Hepatocyte (in vitro differentiated cells): ENCODE data around the gene NTN4. TPM values are rescaled to one million over a fixed set of nuclear protein-coding genes. Genes with fewer than 3 reads are reported as not detected.
"Not testable (repeated sequence)": the region's sequence is repeated elsewhere in the genome, so short reads cannot be mapped to it uniquely, and the experiment has no call there.

Experiments
- DNase-seq: peaks from one replicate; pipeline ENCODE4 v3.0.0-alpha.2; 2016; ENCODE audit warnings: low spot score
- H2AFZ ChIP-seq: fragments of 200-600 bp; sonication (generic); 2 replicates; pipeline ENCODE4 v1.6.0; 2016; ENCODE audit warnings: antibody characterized with exemption, mild to moderate bottlenecking
- H3K27ac ChIP-seq: fragments of 200-600 bp; sonication (generic); 2 replicates; pipeline ENCODE4 v1.5.1; 2016; ENCODE audit warnings: mild to moderate bottlenecking
- H3K27me3 ChIP-seq: fragments of 200-600 bp; sonication (generic); 2 replicates; pipeline ENCODE4 v1.6.1; 2016
- H3K36me3 ChIP-seq: fragments of 200-600 bp; sonication (generic); replicated peaks from 2 replicates; pipeline ENCODE4 v1.5.1; 2016; ENCODE audit warnings: low read depth; ENCODE audit not compliant: insufficient read depth
- H3K4me1 ChIP-seq: fragments of 200-600 bp; sonication (generic); 2 replicates; pipeline ENCODE4 v1.5.1; 2016; ENCODE audit warnings: mild to moderate bottlenecking, moderate library complexity; ENCODE audit not compliant: insufficient read depth
- H3K4me2 ChIP-seq: fragments of 200-600 bp; sonication (generic); 2 replicates; pipeline ENCODE4 v1.6.0; 2016
- H3K4me3 ChIP-seq: fragments of 200-600 bp; sonication (generic); 2 replicates; pipeline ENCODE4 v1.5.1; 2016; ENCODE audit warnings: mild to moderate bottlenecking
- H3K79me2 ChIP-seq: fragments of 200-600 bp; sonication (generic); 2 replicates; pipeline ENCODE4 v1.6.0; 2017; ENCODE audit warnings: mild to moderate bottlenecking
- H3K9me2 ChIP-seq: fragments of 200-600 bp; sonication (generic); replicated peaks from 2 replicates; pipeline ENCODE4 v1.6.0; 2017; ENCODE audit warnings: mild to moderate bottlenecking; ENCODE audit not compliant: insufficient read depth
- H3K9me3 ChIP-seq: fragments of 200-600 bp; sonication (generic); 2 replicates; pipeline ENCODE4 v1.5.1; 2016; ENCODE audit warnings: low read depth, mild to moderate bottlenecking
- H4K20me1 ChIP-seq: fragments of 200-600 bp; sonication (generic); 2 replicates; pipeline ENCODE4 v1.6.0; 2016; ENCODE audit warnings: mild to moderate bottlenecking; ENCODE audit not compliant: insufficient read depth, poor library complexity, severe bottlenecking
- EZH2 ChIP-seq: fragments of 200-600 bp; sonication (generic); IDR thresholded peaks from 2 replicates; pipeline ENCODE4 v1.6.1; 2016; ENCODE audit warnings: antibody characterized with exemption, mild to moderate bottlenecking, borderline replicate concordance
- EZH2phosphoT487 ChIP-seq: fragments of 200-600 bp; sonication (generic); IDR thresholded peaks from one replicate; pipeline ENCODE4 v1.6.1; 2018; ENCODE audit warnings: antibody characterized with exemption, mild to moderate bottlenecking, low read depth, moderate library complexity; ENCODE audit not compliant: unreplicated experiment, severe bottlenecking
- WGBS: methylation state at CpG from one replicate; pipeline ENCODE4 v1.1.6; 2016; ENCODE audit warnings: low lambda C conversion rate; ENCODE audit errors: missing lambda C conversion rate; 5-methylcytosine and 5-hydroxymethylcytosine counted together
- polyA plus RNA-seq: library from polyadenylated mRNA; unstranded; fragments of >200 nt; fragmentation: Nextera tagmentation; extraction: Ambion mirVana; gene quantifications from 2 replicates; pipeline ENCODE4 v1.2.1, GENCODE V29; 2016
- total RNA-seq: library from RNA; depleted of rRNA; stranded (reverse); fragments of >200 nt; gene quantifications from 2 replicates; pipeline ENCODE4 v1.2.3, GENCODE V29; 2014
- TF ChIP-seq, protein P1 (sequence below): fragments of 200-600 bp; sonication (generic); IDR thresholded peaks from 2 replicates; pipeline ENCODE4 v1.5.1; 2016; ENCODE audit warnings: antibody characterized with exemption, mild to moderate bottlenecking; ENCODE audit not compliant: poor library complexity

Gene NTN4
- total and polyA plus RNA-seq, 2 experiments from 2014 or later = 20.2 to 37.0 TPM

DNA sequence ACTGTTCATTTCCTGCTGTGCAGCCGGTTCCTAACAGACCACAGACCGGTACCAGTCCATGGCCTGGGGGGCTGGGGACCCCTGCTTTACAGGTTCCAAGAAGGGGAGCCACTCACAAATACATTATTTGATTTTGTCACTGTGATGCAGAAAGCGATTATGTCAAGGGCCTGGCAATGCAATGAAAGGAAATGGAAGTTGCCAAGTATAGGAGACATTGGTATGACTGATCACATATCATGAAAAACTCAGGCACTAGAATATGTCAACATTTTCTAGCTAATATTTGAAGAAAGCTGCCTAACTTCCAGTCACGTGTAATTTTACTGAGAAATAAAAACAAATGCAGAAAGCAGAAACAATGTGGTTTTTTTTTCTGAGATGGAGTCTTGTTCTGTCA is 170.4 kb downstream of the NTN4 start:
- Histone ChIP-seq H3K27me3 (no peaks in the 10 kb centered on the region), H3K79me2 (no peaks in the 10 kb centered on the region)

DNA sequence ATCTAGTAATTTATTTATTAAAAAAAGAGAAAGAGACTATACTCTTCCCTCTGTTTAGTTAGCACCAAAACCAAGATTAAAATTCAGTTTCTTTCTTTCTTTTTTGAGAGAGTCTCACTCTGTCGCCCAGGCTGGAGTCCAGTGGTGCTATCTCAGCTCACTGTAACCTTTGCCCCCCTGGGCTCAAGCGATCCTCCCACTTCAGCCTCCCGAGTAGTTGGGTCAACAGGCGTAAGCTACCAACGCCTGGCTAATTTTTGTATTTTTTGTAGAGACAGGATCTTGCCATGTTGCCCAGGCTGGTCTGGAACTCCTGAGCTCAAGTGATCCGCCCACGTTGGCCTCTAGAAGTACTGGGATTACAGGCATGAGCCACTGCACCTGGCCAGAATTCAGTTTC is 174.1 kb downstream of the NTN4 start:
- H3K36me3 ChIP-seq, H3K9me2 ChIP-seq, H3K27me3 ChIP-seq, H3K4me3 ChIP-seq, H3K4me2 ChIP-seq, H3K79me2 ChIP-seq, DNase-seq, H2AFZ ChIP-seq, H3K4me1 ChIP-seq, H4K20me1 ChIP-seq, H3K9me3 ChIP-seq: not testable (repeated sequence)
- peak overlapping the region; percentile 51 for H3K27ac ChIP-seq
- 71% methylated on average over 7 of the region's 7 CpGs for WGBS

More for the DNA sequence above, 170.4 kb downstream of the NTN4 start:
- H4K20me1 ChIP-seq = no peaks in the 10 kb centered on the region
- WGBS = 85% methylated on average over 4 of the region's 4 CpGs
- H3K9me2 ChIP-seq = no peaks in the 10 kb centered on the region
- TF ChIP-seq EZH2 (no peak), EZH2phosphoT487 (no peak)
- TF ChIP-seq, protein P1, sequence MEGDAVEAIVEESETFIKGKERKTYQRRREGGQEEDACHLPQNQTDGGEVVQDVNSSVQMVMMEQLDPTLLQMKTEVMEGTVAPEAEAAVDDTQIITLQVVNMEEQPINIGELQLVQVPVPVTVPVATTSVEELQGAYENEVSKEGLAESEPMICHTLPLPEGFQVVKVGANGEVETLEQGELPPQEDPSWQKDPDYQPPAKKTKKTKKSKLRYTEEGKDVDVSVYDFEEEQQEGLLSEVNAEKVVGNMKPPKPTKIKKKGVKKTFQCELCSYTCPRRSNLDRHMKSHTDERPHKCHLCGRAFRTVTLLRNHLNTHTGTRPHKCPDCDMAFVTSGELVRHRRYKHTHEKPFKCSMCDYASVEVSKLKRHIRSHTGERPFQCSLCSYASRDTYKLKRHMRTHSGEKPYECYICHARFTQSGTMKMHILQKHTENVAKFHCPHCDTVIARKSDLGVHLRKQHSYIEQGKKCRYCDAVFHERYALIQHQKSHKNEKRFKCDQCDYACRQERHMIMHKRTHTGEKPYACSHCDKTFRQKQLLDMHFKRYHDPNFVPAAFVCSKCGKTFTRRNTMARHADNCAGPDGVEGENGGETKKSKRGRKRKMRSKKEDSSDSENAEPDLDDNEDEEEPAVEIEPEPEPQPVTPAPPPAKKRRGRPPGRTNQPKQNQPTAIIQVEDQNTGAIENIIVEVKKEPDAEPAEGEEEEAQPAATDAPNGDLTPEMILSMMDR = no peak
- no peak overlapping the region for H2AFZ ChIP-seq
- H3K9me3 ChIP-seq = no peaks in the 10 kb centered on the region
- no peaks in the 10 kb centered on the region for H3K36me3 ChIP-seq
- peaks cover 4% of the 10 kb centered on the region for H3K4me1 ChIP-seq
- no peak for DNase-seq
- H3K4me2 ChIP-seq = no peak overlapping the region
- no peak overlapping the region for H3K4me3 ChIP-seq
- no peak overlapping the region for H3K27ac ChIP-seq

DNA sequence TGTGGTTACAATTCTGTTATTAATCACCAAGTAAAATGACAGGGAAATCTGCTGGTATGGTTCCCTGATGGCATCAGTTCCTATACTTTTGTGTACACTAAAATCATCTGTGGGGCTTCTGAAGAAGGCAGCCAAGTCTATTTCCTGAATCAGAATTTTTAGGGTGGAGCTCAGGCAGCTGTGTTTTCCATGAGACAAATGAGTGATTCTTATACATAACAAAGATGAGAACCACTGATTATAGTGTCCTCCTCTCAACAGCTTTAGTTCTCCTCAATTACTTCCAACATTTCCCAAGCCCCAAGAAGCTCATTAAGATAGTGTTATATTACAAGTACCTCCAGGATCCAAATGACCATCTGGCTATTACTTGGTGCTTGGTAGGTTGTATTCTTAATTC is 174.8 kb downstream of the NTN4 start:
- H3K4me2 ChIP-seq = no peak overlapping the region
- DNase-seq = no peak
- no peaks in the 10 kb centered on the region for H3K9me2 ChIP-seq
- H3K27me3 ChIP-seq = no peaks in the 10 kb centered on the region
- H3K27ac ChIP-seq = no peak overlapping the region
- TF ChIP-seq, protein P1 = no peak
- no peak overlapping the region for H2AFZ ChIP-seq
- no peaks in the 10 kb centered on the region for H3K36me3 ChIP-seq
- peaks cover 4% of the 10 kb centered on the region for H3K4me1 ChIP-seq
- H3K79me2 ChIP-seq = no peaks in the 10 kb centered on the region
- H3K9me3 ChIP-seq = no peaks in the 10 kb centered on the region
- H3K4me3 ChIP-seq = no peak overlapping the region
- no peaks in the 10 kb centered on the region for H4K20me1 ChIP-seq

DNA sequence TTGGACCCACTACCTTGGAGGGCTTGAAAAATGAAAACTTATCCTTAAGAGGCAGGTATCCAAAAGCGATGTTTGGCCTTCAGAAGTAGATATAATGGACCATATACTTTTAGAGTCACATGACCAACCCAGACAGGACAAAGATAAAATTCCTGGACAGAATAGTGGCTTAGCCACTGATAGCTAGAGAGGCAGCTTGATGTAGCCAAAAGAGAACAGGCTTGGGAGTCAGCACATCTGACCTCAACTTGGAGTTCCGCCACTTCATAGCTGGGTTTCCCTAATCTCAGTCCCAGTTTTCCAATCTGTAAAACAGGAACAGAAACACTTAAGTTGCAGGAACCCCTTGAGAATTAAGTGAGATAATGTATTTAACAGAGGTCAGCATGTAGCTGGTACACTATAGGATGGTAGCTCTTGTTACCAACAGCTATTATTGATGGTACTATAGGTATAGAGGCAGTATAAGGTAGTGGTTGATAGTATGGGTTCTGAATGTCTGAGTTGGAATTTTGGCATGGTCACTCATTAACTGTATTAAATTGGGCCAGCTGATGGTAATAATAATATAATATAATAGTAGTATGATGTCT is 176.1 kb downstream of the NTN4 start:
- no peaks in the 10 kb centered on the region for H4K20me1 ChIP-seq
- no peak for TF ChIP-seq EZH2
- TF ChIP-seq EZH2phosphoT487 = no peak
- TF ChIP-seq, protein P1 = no peak
- no peaks in the 10 kb centered on the region for H3K36me3 ChIP-seq
- no peaks in the 10 kb centered on the region for H3K79me2 ChIP-seq
- no peak overlapping the region for H3K4me3 ChIP-seq
- no peaks in the 10 kb centered on the region for H3K9me2 ChIP-seq
- WGBS = 100% methylated on average over 2 of the region's 2 CpGs
- no peaks in the 10 kb centered on the region for H3K9me3 ChIP-seq
- H3K4me1 ChIP-seq = peaks cover 4% of the 10 kb centered on the region
- no peak overlapping the region for H3K4me2 ChIP-seq
- H2AFZ ChIP-seq = no peak overlapping the region
- H3K27me3 ChIP-seq = no peaks in the 10 kb centered on the region
- no peak overlapping the region for H3K27ac ChIP-seq
- no peak for DNase-seq
